ENCODE results near the gene ATP7B.

- TF ChIP-seq CTCF (IDR thresholded peaks at IDR 0.05) (no peak), ZFX (IDR thresholded peaks at IDR 0.05; ENCODE audit: borderline replicate concordance) (no peak)
Observed at GRCh38 chr13:52022356-52022755, 11.1 kb upstream of the ATP7B start.
